T-helper 2 cell treated with Interferon-gamma antibody and Interleukin-4, amounts not matched to agents 100 ng/mL and 5 ng/mL, for 36 hours (primary cell): ENCODE results near the gene MRGPRX4. TPM values are rescaled to one million over a fixed set of nuclear protein-coding genes. Genes with fewer than 3 reads are reported as not detected.
"Not testable (repeated sequence)": the region's sequence is repeated elsewhere in the genome, so short reads cannot be mapped to it uniquely, and the experiment has no call there.

Source experiments
- intact Hi-C: fragments of 100-400 bp; cut with micrococcal nuclease; formaldehyde crosslinking; loops from one replicate; pipeline ENCODE4 v1.15.1; 2023
- total RNA-seq: library from RNA; stranded (reverse); gene quantifications from 2 replicates; pipeline ENCODE4 v1.2.3, GENCODE V29; 2022

Gene MRGPRX4
- total RNA-seq = not detected in 2 replicates

- intact Hi-C loops = no loop called here
Measured at GRCh38 chr11:18172666-18173065, at the start of gene MRGPRX4. TSS of gene MRGPRX4 (plus strand) at chr11:18172837. CDS start at chr11:18173257, 420 bp downstream.

DNA sequence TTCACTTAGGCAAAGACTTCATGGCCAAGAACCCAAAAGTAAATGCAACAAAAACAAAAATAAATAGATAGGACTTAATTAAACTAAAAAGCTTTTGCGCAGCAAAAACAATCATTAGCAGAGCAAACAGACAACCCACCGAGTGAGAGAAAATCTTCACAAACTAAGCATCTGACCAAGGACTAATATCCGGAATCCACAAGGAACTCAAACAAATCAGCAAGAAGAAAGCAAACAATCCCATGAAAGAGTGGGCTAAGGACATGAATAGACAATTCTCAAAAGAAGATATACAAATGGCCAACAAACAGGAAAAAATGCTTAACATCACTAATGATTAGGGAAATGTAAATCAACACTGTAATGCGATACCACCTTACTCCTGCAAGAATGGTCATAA lies 41.5 kb upstream of the MRGPRX4 start:
- intact Hi-C loops = not testable (repeated sequence)

DNA sequence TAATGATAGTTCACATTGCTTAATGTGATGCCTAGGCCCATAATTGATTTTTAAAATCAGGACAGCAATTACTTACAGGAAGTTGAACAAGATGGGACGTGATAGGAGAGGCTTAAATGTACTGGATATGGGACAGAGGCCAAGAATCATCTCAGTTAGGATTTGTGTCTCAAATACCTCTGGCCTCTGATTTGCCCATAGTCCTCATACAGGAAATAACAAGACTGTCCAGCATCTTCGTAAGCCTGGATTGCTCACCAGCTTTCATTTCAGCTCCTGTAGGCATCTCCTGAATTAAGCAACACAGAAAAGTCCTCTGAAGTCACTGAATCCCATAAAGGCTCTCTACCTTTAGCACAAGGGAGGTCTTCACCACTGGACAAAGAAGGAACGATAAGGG lies 40.3 kb upstream of the MRGPRX4 start, which contains the start of gene MRGPRX3:
Gene MRGPRX3, plus strand, starts transcription at position 231 of the 400 bp plus-strand sequence. CDS start 4,632 bp downstream, outside the sequence.
- intact Hi-C loops = no loop called here

- intact Hi-C loops = no loop called here
Measured at GRCh38 chr11:18135308-18135707, 37.3 kb upstream of the MRGPRX4 start.

DNA sequence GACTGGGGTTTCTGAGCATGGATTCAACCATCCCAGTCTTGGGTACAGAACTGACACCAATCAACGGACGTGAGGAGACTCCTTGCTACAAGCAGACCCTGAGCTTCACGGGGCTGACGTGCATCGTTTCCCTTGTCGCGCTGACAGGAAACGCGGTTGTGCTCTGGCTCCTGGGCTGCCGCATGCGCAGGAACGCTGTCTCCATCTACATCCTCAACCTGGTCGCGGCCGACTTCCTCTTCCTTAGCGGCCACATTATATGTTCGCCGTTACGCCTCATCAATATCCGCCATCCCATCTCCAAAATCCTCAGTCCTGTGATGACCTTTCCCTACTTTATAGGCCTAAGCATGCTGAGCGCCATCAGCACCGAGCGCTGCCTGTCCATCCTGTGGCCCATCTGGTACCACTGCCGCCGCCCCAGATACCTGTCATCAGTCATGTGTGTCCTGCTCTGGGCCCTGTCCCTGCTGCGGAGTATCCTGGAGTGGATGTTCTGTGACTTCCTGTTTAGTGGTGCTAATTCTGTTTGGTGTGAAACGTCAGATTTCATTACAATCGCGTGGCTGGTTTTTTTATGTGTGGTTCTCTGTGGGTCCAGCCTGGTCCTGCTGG lies 35.3 kb upstream of the MRGPRX4 start:
- intact Hi-C loops = no loop called here

- intact Hi-C loops = no loop called here
Measured at GRCh38 chr11:18140145-18140544, 32.5 kb upstream of the MRGPRX4 start.

- intact Hi-C loops = no loop called here
Measured at GRCh38 chr11:18144243-18144642, 28.4 kb upstream of the MRGPRX4 start.

- intact Hi-C loops = no loop called here
Measured at GRCh38 chr11:18145025-18145424, 27.6 kb upstream of the MRGPRX4 start.

- intact Hi-C loops = no loop called here
Measured at GRCh38 chr11:18145837-18146236, 26.8 kb upstream of the MRGPRX4 start.

GRCh38 chr11:18151581-18151980 lies 21.1 kb upstream of the MRGPRX4 start:
- intact Hi-C loops = no loop called here

- intact Hi-C loops = no loop called here
Measured at GRCh38 chr11:18168372-18168771, 4.3 kb upstream of the MRGPRX4 start.

- intact Hi-C loops = no loop called here
Measured at GRCh38 chr11:18171377-18172000, 1.1 kb upstream of the MRGPRX4 start.

DNA sequence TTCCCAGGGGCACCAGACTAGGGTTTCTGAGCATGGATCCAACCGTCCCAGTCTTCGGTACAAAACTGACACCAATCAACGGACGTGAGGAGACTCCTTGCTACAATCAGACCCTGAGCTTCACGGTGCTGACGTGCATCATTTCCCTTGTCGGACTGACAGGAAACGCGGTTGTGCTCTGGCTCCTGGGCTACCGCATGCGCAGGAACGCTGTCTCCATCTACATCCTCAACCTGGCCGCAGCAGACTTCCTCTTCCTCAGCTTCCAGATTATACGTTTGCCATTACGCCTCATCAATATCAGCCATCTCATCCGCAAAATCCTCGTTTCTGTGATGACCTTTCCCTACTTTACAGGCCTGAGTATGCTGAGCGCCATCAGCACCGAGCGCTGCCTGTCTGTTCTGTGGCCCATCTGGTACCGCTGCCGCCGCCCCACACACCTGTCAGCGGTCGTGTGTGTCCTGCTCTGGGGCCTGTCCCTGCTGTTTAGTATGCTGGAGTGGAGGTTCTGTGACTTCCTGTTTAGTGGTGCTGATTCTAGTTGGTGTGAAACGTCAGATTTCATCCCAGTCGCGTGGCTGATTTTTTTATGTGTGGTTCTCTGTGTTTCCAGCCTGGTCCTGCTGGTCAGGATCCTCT lies 709 bp downstream of the MRGPRX4 start:
- intact Hi-C loops = no loop called here

DNA sequence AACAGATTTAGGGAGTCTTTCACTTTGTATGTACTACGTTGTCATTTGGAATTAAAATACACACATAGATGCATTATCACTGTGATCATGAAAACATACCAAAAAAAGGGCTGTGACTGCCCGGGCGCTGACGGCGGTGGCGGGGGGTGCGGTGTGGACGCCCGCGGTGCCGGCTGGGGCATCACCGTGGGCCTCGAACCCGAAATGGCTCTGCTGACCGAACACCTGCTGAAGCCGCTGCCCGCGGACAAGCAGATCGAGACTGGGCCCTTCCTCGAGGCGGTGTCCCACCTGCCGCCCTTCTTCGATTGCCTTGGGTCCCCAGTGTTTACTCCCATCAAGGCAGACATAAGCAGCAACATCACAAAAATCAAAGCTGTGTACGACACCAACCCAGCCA lies 16.2 kb downstream of the MRGPRX4 start:
- intact Hi-C loops = no loop called here

DNA sequence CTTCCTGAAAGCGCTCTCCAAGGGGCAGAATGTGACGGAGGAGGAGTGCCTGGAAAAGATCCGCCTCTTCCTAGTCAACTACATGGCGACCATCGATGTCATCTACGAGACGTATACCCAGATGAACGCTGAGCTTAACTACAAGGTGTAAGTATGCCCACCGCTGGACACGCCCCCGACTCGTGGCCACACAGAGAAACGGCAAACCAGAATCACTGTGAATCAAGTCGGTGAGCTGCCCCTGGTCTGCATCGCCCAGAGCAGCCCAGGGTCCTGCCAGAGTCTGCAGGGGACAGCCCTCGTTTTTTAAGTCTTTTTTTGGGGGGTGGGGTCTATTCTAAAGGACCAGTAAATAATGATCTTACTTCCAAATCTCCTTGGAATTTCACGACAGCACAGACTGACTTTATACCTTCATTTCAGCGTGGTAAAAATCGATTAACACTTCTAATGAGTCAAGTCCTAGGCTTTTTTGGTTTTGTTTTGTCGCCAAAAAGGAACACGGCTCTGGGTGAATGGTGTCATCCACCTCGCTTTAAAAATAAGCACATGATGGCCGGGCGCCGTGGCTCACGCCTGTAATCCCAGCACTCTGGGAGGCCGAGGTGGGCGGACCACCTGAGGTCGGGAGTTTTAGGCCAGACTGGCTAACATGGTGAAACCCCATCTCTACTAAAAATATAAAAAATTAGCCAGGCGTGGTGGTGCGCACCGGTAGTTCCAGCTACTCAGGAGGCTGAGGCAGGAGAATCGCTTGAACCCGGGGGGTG lies 17.0 kb downstream of the MRGPRX4 start:
- intact Hi-C loops = not testable (repeated sequence)

GRCh38 chr11:18191376-18191775 lies 18.7 kb downstream of the MRGPRX4 start:
- intact Hi-C loops = no loop called here

GRCh38 chr11:18193010-18193409 lies 20.4 kb downstream of the MRGPRX4 start:
- intact Hi-C loops = no loop called here

DNA sequence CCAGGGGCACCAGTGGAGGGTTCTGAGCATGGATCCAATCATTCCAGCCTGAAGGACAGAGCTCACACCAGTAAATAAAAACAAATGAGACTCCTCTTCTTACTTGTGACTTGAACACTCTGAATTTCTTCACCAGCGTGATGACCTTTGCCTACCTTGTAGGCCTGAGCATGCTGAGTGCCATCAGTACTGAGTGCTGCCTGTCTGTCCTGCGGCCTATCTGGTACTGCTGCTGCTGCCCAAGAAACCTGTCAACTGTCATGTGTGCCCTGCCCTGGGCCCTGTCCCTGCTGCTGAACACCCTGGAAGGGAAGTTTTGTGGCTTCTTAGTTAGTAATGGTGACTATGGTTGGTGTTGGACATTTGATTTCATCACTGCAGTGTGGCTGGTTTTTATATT lies 23.9 kb downstream of the MRGPRX4 start:
- intact Hi-C loops = no loop called here

- intact Hi-C loops = not testable (repeated sequence)
Measured at GRCh38 chr11:18197738-18198137, 25.1 kb downstream of the MRGPRX4 start.

- intact Hi-C loops = no loop called here
Measured at GRCh38 chr11:18203723-18204122, 31.1 kb downstream of the MRGPRX4 start.

GRCh38 chr11:18204220-18204619 lies 31.6 kb downstream of the MRGPRX4 start:
- intact Hi-C loops = no loop called here

- intact Hi-C loops = loop anchor here (5.0 kb wide), 1 partner anchor 87 kb away; no protein-coding TSS in a partner anchor
Measured at GRCh38 chr11:18204771-18205170, 32.1 kb downstream of the MRGPRX4 start.
